Measurements from ENCODE around the gene ZNF773. TPM values are rescaled to one million over a fixed set of nuclear protein-coding genes. Genes with fewer than 3 reads are reported as not detected.

Gene ZNF773
- total RNA-seq, 4 donors from 2014 or later, result 1.9 to 14.5 (median 5.8) TPM

GRCh38 chr19:57537953-57538547, 38.3 kb downstream of the ZNF773 start:
- intact Hi-C loops (cut with DNase I), result no loop called here
- no peak for TF ChIP-seq POLR2A (IDR thresholded peaks at IDR 0.05)
- TF ChIP-seq, protein P1, sequence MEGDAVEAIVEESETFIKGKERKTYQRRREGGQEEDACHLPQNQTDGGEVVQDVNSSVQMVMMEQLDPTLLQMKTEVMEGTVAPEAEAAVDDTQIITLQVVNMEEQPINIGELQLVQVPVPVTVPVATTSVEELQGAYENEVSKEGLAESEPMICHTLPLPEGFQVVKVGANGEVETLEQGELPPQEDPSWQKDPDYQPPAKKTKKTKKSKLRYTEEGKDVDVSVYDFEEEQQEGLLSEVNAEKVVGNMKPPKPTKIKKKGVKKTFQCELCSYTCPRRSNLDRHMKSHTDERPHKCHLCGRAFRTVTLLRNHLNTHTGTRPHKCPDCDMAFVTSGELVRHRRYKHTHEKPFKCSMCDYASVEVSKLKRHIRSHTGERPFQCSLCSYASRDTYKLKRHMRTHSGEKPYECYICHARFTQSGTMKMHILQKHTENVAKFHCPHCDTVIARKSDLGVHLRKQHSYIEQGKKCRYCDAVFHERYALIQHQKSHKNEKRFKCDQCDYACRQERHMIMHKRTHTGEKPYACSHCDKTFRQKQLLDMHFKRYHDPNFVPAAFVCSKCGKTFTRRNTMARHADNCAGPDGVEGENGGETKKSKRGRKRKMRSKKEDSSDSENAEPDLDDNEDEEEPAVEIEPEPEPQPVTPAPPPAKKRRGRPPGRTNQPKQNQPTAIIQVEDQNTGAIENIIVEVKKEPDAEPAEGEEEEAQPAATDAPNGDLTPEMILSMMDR (IDR thresholded peaks at IDR 0.05), result no peak
- H3K27ac ChIP-seq, result no peak overlapping the region
- H3K9me3 ChIP-seq, result peaks cover 9 to 100% (median 92%) of the 10 kb centered on the region in 3 donors
- DNase-seq, result no peak
- H3K4me1 ChIP-seq, result no peaks in the 10 kb centered on the region
- no peak overlapping the region for H3K4me3 ChIP-seq
- H3K27me3 ChIP-seq, result no peaks in the 10 kb centered on the region
- peaks cover 26 to 100% (median 29%) of the 10 kb centered on the region in 3 donors for H3K36me3 ChIP-seq
- WGBS, 2 donors, result 97 to 98% methylated on average over 7 of the region's 7 CpGs

DNA sequence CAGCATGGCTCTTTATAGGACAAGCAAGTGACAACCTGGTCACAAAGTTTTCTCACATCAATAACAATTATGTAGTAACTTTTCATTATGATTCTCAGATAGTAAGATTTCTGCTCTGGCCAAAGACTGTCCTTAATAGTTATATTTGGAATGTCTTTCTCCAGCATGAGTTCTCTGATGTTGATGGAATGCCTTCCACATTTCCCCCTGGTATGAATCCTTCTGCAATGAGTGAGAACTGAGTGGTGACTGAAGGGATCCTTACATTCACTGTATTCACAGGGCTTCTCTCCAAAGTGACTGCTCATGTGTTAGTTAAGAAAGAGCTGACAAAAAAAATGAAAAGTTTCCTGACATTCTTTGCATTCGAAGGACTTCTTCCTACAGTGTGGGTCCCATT, 46.8 kb downstream of the ZNF773 start:
- Histone ChIP-seq H3K36me3 (peaks cover 29 to 100% (median 30%) of the 10 kb centered on the region in 3 donors), H3K4me3 (peak overlapping the region in 1 of 4 donors; percentile 21), H3K4me1 (no peaks in the 10 kb centered on the region), H3K9me3 (peaks cover 19 to 100% (median 89%) of the 10 kb centered on the region in 3 donors), H3K27ac (no peak overlapping the region), H3K27me3 (no peaks in the 10 kb centered on the region)
- no peak for TF ChIP-seq POLR2A (IDR thresholded peaks at IDR 0.05)
- TF ChIP-seq, protein P1 (IDR thresholded peaks at IDR 0.05), result no peak
- 89 to 100% methylated on average over 1 of the region's 1 CpG for whole genome bisulfite sequencing, 2 donors
- intact Hi-C loops (cut with DNase I), result no loop called here
- DNase-seq, result no peak

DNA sequence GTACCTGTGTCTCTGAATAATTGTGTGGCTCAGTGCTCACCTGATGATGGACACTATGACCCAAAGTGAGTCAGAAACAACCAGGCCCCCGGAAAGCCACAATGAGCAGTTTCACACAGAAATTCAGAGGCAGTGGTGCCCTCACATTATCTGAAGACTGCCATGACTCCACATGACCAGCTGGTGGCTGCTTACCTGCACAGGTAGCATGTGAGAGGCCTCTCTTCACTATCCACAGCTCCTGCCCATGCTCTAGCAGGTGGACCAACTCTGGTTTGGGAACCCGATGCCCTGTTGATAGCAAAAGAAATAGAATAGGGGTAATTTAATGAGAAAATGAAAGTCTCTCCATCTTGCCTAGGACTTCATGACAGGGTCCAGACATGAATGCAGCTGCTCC, 52.7 kb downstream of the ZNF773 start:
- Histone ChIP-seq H3K9me3 (peaks cover 10 to 89% (median 80%) of the 10 kb centered on the region in 3 donors), H3K4me3 (no peak overlapping the region), H3K36me3 (peaks cover 37 to 98% (median 52%) of the 10 kb centered on the region in 3 donors), H3K27ac (no peak overlapping the region), H3K4me1 (no peaks in the 10 kb centered on the region), H3K27me3 (no peaks in the 10 kb centered on the region)
- 100% methylated on average over 2 of the region's 2 CpGs for WGBS, 2 donors
- intact Hi-C loops (cut with DNase I), result no loop called here
- no peak for DNase-seq
- TF ChIP-seq, protein P1 (IDR thresholded peaks at IDR 0.05), result no peak

DNA sequence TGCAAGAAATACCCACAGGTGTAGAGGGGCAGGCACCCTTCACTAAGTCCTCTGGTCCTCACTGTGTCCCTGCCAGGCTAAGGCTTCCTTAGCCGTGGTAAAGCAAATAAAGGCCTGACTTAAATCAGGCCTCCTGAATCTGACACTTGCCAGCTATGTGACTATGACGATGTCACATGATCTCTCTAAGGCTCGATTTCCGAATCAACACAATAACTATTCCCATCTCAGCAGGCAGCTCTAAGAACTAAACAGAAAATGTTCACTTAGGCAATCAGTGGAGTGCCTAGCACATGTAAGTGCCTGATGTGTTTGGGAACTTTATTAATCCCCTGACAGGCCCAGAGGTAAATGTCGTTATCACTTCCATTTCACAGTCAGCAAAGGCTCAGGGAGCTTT, 57.9 kb downstream of the ZNF773 start:
- H3K36me3 ChIP-seq, result peaks cover 17 to 46% (median 21%) of the 10 kb centered on the region in 3 donors
- intact Hi-C loops (cut with DNase I), result no loop called here
- WGBS, 2 donors, result 76 to 88% methylated on average over 4 of the region's 5 CpGs

More for the DNA sequence above, 57.9 kb downstream of the ZNF773 start:
- Histone ChIP-seq H3K4me1 (peaks cover 5 to 23% (median 13%) of the 10 kb centered on the region in 3 donors), H3K27ac (no peak overlapping the region), H3K9me3 (peaks cover 0 to 54% (median 49%) of the 10 kb centered on the region in 3 donors), H3K27me3 (no peaks in the 10 kb centered on the region), H3K4me3 (no peak overlapping the region)
- DNase-seq, result no peak
- TF ChIP-seq POLR2A (IDR thresholded peaks at IDR 0.05), result no peak
- TF ChIP-seq, protein P1 (IDR thresholded peaks at IDR 0.05), result no peak

Small RNAs within 50 kb of the gene (small RNA-seq; reads per million reads assigned to genes)
- gene VN1R107P, result 0 reads per million in 4 donors

Other genes starting within 250 kb of the ZNF773 start
- gene ZNF460, start 219.5 kb upstream of the ZNF773 start, total RNA-seq, result 10 to 100 TPM; 44.3 to 87.9 (median 67.9) TPM
- 10 to 100 TPM in 1 of 4 donors, 1 to 10 TPM in 3; 4.7 to 10.1 (median 8.4) TPM for gene ZNF543, start 179.5 kb upstream of the ZNF773 start, total RNA-seq
- 1 to 10 TPM; 3.3 to 9.0 (median 5.7) TPM for gene ZNF304, start 148.7 kb upstream of the ZNF773 start, total RNA-seq
- 10 to 100 TPM; 14.7 to 24.6 (median 17.9) TPM for gene TRAPPC2B, start 136.4 kb upstream of the ZNF773 start, total RNA-seq
- gene ZNF547, start 136.4 kb upstream of the ZNF773 start, total RNA-seq, result 1 to 10 TPM; 1.1 to 6.7 (median 3.1) TPM
- gene ZNF548, start 110.1 kb upstream of the ZNF773 start, total RNA-seq, result 10 to 100 TPM in 2 of 4 donors, 1 to 10 TPM in 2; 7.7 to 26.9 (median 11.2) TPM
- gene ZNF17, start 88.8 kb upstream of the ZNF773 start, total RNA-seq, result 10 to 100 TPM in 1 of 4 donors, 1 to 10 TPM in 3; 4.4 to 12.6 (median 6.2) TPM
- 10 to 100 TPM in 1 of 4 donors, 1 to 10 TPM in 3; 6.9 to 11.1 (median 8.4) TPM for gene ZNF749, start 64.6 kb upstream of the ZNF773 start, total RNA-seq
- 1 to 10 TPM in 1 of 4 donors, under 1 TPM in 1, not detected in 2; 0.40 to 1.1 TPM for gene VN1R1, start 42.8 kb upstream of the ZNF773 start, total RNA-seq
- gene ZNF772, start 22.4 kb upstream of the ZNF773 start, total RNA-seq, result 10 to 100 TPM in 1 of 4 donors, 1 to 10 TPM in 3; 3.3 to 10.9 (median 6.3) TPM
- 1 to 10 TPM in 3 of 4 donors, under 1 TPM in 1; 0.87 to 8.0 (median 3.3) TPM for gene ZNF419, start 12.2 kb upstream of the ZNF773 start, total RNA-seq
- 1 to 10 TPM; 1.3 to 4.8 (median 2.3) TPM for gene ZNF549, start 27.4 kb downstream of the ZNF773 start, total RNA-seq
- gene ZNF550, start 59.9 kb downstream of the ZNF773 start, total RNA-seq, result 1 to 10 TPM; 2.2 to 7.6 (median 3.1) TPM
- 1 to 10 TPM; 1.6 to 6.5 (median 3.9) TPM for gene ZNF416, start 79.0 kb downstream of the ZNF773 start, total RNA-seq
- 1 to 10 TPM in 3 of 4 donors, under 1 TPM in 1; 0.38 to 4.6 (median 3.1) TPM for gene ZIK1, start 84.2 kb downstream of the ZNF773 start, total RNA-seq
- gene ZNF530, start 99.9 kb downstream of the ZNF773 start, total RNA-seq, result 1 to 10 TPM in 3 of 4 donors, under 1 TPM in 1; 0.70 to 3.9 (median 1.8) TPM
- gene ZNF134, start 114.3 kb downstream of the ZNF773 start, total RNA-seq, result 10 to 100 TPM in 2 of 4 donors, 1 to 10 TPM in 2; 7.5 to 14.9 (median 10.4) TPM
- 1 to 10 TPM; 2.9 to 7.7 (median 5.9) TPM for gene ZNF211, start 133.2 kb downstream of the ZNF773 start, total RNA-seq
- gene ZSCAN4, start 169.0 kb downstream of the ZNF773 start, total RNA-seq, result not detected
- gene ZNF551, start 182.0 kb downstream of the ZNF773 start, total RNA-seq, result 10 to 100 TPM in 1 of 4 donors, 1 to 10 TPM in 3; 2.3 to 14.5 (median 5.8) TPM
- 1 to 10 TPM in 2 of 4 donors, under 1 TPM in 2; 0.15 to 2.5 (median 0.94) TPM for gene ZNF154, start 209.3 kb downstream of the ZNF773 start, total RNA-seq
- 1 to 10 TPM; 1.3 to 4.2 (median 1.5) TPM for gene ZNF671, start 227.7 kb downstream of the ZNF773 start, total RNA-seq
- 10 to 100 TPM in 1 of 4 donors, 1 to 10 TPM in 3; 7.9 to 11.6 (median 8.7) TPM for gene ZNF776, start 246.9 kb downstream of the ZNF773 start, total RNA-seq